Urinary bladder (tissue), 4 donors: Measurements from ENCODE around the gene BEND5. TPM values are rescaled to one million over a fixed set of nuclear protein-coding genes. Genes with fewer than 3 reads are reported as not detected.

Experiments used
- DNase-seq: peaks from one replicate; pipeline ENCODE4 v3.0.0-alpha.2; 2015; ENCODE audit errors: extremely low spot score
- H3K27ac ChIP-seq: one replicate; pipeline ENCODE4 v1.5.1; 2013; ENCODE audit warnings: low read depth, mild to moderate bottlenecking, moderate library complexity
- H3K36me3 ChIP-seq: one replicate; pipeline ENCODE4 v1.6.1; 2013; ENCODE audit warnings: mild to moderate bottlenecking, moderate library complexity; ENCODE audit not compliant: insufficient read depth
- H3K4me1 ChIP-seq: one replicate; pipeline ENCODE4 v1.6.1; 2013; ENCODE audit warnings: mild to moderate bottlenecking, moderate library complexity; ENCODE audit not compliant: insufficient read depth
- H3K4me3 ChIP-seq: one replicate; pipeline ENCODE4 v1.5.1; 2013; ENCODE audit warnings: low read depth, low read length
- WGBS: extraction: QIAGEN DNeasy Blood & Tissue Kit; methylation state at CpG from one replicate; pipeline ENCODE4 v1.1.7; 2013; 5-methylcytosine and 5-hydroxymethylcytosine counted together
- polyA plus RNA-seq: library from polyadenylated mRNA; stranded (reverse); fragments of 200-250 nt; gene quantifications from one replicate; pipeline ENCODE4 v1.2.3, GENCODE V29; 2013
- total RNA-seq: library from RNA; depleted of rRNA; stranded (reverse); fragments of >200 nt; gene quantifications from one replicate; pipeline ENCODE4 v1.2.3, GENCODE V29; 2014
- donor health status: healthy with polysubstance abuse.
- donor health status: healthy.

BEND5 gene
- total and polyA plus RNA-seq, 2 donors, result 10.3 to 10.8 TPM

DNA sequence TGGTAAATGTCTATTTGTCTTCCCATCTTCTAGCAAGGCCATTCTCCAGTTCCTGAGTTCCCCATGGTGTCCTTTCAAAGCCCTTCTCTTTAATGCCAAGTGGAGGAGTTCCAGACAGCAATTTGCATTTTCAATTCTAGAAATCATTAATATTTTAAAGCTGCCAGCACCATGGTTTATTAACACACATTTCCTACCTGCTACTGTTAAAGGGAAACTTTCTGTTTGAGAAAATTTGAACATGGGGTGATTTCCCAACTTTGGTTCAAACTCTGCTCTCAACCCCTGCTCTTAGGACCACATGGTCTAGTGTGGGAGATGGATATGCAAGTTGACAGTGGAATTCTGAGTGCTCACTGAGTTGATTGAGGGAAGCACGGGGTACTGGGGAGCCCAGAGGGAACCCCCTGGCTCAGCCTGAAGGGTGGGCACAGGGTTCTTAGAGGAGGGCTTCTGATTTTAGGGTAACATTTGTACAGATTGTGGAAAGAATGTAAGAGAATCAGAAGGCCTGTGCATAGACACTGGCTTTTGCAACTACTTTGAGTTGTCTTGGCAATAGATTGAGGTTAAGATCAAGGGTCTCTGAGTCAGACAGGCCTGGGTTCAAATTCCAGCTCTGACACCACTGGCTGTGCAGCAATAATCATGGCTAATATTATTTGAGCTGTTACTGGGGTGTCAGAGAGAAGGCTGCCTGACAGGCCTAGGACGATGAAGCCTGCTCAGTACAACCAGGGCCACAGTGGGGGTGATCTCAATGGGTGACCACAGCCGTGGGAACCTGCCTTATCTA is 97.8 kb downstream of the BEND5 start:
- 95% methylated on average over 3 of the region's 3 CpGs for WGBS
- no peaks in the 10 kb centered on the region for H3K4me1 ChIP-seq
- DNase-seq, result no peak

More for the DNA sequence above, 97.8 kb downstream of the BEND5 start:
- Histone ChIP-seq H3K27ac (no peak overlapping the region), H3K4me3 (no peak overlapping the region), H3K36me3 (no peaks in the 10 kb centered on the region)
